GM11168 (cell line): Measurements from ENCODE around the gene MASP2.
"Not testable (repeated sequence)": the region's sequence is repeated elsewhere in the genome, so short reads cannot be mapped to it uniquely, and the experiment has no call there.

Source experiments
- in situ Hi-C: fragments of 300-500 bp; cut with MboI; formaldehyde crosslinking; loops from one replicate; pipeline ENCODE4 v1.12.0; 2022; ENCODE audit warnings: low sequenced_read_pairs; ENCODE audit not compliant: unreplicated experiment

MASP2 gene

GRCh38 chr1:11046625-11047365 lies at the start of gene MASP2:
Gene MASP2 (minus strand): TSS chr1:11047239. CDS start chr1:11047207, 32 bp downstream.
- in situ Hi-C loops = no loop called here

DNA sequence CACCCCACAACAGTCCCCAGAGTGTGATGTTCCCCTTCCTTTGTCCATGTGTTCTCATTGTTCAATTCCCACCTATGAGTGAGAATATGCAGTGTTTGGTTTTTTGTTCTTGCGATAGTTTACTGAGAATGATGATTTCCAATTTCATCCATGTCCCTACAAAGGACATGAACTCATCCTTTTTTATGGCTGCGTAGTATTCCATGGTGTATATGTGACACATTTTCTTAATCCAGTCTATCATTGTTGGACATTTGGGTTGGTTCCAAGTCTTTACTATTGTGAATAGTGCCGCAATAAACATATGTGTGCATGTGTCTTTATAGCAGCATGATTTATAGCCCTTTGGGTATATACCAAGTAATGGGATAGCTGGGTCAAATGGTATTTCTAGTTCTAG lies 36.7 kb upstream of the MASP2 start:
- in situ Hi-C loops = not testable (repeated sequence)

GRCh38 chr1:11080931-11081330 lies 33.9 kb upstream of the MASP2 start:
- in situ Hi-C loops = no loop called here

DNA sequence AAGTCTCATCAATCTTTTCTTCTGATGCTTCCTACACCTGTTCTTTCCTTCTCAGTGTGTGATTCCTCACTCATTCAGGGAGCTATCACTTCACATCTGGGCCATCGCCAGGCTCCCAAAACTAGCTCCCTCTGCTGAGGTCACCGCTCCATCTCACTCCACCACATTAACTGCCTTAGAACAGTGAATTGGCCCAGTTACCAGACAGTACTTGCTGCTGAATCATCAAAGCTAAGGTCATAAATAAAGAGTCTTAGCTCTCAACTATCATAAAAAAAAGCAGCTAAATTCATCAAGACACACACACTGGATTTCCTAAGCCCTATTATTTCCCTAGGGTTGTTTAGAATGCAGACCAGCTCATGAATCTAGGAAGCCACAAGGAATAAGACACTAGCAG lies 31.6 kb upstream of the MASP2 start:
- in situ Hi-C loops = no loop called here

- in situ Hi-C loops = loop anchor here (25.0 kb wide), 1 partner anchor 564 kb away; no protein-coding TSS in a partner anchor
These were observed 26.4 kb upstream of the MASP2 start for GRCh38 chr1:11073398-11073797.

GRCh38 chr1:11072216-11072917 lies 25.3 kb upstream of the MASP2 start:
- in situ Hi-C loops = loop anchor here (25.0 kb wide), 1 partner anchor 565 kb away; no protein-coding TSS in a partner anchor

- in situ Hi-C loops = loop anchor here (25.0 kb wide), 1 partner anchor 566 kb away; no protein-coding TSS in a partner anchor
These were observed 24.6 kb upstream of the MASP2 start for GRCh38 chr1:11071463-11072215.

GRCh38 chr1:11070876-11071275 lies 23.8 kb upstream of the MASP2 start:
- in situ Hi-C loops = loop anchor here (25.0 kb wide), 1 partner anchor 566 kb away; no protein-coding TSS in a partner anchor

- in situ Hi-C loops = loop anchor here (25.0 kb wide), 1 partner anchor 568 kb away; no protein-coding TSS in a partner anchor
These were observed 21.8 kb upstream of the MASP2 start for GRCh38 chr1:11068600-11069473.

GRCh38 chr1:11067716-11068599 lies 20.9 kb upstream of the MASP2 start:
- in situ Hi-C loops = loop anchor here (25.0 kb wide), 1 partner anchor 569 kb away; no protein-coding TSS in a partner anchor

DNA sequence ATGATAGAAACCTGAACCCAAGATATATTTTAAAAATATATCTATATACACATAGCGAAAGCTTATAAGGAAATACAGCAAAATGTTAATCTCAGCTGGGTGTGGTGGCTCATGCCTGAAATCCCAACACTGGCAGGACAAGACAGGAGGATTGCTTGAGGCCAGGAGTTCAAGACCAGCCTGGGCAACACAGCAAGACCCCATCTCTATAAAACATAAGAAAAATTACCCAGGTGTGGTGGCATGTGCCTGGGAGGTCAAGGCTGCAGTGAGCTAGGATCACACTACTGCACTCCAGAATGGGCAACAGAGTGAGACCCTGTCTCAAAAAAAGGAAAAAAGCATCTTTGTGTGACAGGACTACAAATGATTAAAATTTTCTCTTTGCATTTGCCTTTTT lies 18.8 kb upstream of the MASP2 start:
- in situ Hi-C loops = loop anchor here (25.0 kb wide), 1 partner anchor 572 kb away; no protein-coding TSS in a partner anchor

GRCh38 chr1:11064942-11065341 lies 17.9 kb upstream of the MASP2 start:
- in situ Hi-C loops = loop anchor here (25.0 kb wide), 1 partner anchor 572 kb away; no protein-coding TSS in a partner anchor

DNA sequence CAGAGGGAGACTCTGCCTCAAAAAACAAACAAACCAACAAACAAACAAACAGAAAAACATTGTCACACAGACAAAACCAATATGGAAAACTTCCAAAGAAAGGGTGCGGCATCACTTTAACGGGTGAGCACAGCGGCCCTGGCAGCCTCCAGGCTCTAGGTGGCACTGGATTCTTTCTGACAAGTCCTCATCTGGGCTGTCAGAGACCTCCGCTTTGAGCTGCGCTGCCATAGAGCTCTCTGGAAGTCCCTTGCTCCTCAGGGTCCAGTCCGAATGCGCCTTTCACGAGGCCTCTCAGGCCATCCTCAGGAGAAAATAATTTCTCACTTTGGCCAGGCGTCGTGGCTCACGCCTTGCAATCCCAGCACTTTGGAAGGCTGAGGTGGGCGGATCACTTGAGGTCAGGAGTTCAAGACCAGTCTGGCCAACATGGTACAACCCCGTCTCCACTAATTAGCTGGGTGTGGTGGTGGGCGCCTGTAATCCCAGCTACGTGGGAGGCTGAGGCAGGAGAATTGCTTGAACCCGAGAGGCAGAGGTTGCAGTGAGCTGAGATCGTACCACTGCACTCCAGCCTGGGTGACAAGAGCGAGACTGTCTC lies 17.0 kb upstream of the MASP2 start:
- in situ Hi-C loops = loop anchor here (25.0 kb wide), 1 partner anchor 573 kb away; no protein-coding TSS in a partner anchor

DNA sequence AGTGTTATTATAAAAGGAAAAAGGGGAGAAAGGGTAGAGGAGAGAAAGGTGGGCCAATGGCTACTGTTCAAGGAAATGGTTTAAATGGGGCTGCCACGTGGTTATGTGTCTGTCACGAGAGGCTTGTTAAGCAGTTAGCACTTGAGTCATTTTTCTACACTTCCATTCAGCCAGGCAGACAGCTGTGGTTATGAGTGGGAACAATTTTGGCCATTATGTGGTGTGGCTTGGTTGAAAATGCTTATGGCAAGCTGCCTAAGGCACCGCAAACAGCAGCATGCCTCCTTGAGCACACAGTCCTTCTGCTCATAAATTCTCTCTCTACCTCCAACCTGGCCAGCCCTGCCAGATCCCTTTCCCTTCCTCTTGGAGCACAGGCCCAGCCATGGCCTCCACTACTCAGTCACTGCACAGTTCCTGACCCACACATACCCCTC lies 15.9 kb upstream of the MASP2 start:
- in situ Hi-C loops = loop anchor here (25.0 kb wide), 1 partner anchor 574 kb away; no protein-coding TSS in a partner anchor

DNA sequence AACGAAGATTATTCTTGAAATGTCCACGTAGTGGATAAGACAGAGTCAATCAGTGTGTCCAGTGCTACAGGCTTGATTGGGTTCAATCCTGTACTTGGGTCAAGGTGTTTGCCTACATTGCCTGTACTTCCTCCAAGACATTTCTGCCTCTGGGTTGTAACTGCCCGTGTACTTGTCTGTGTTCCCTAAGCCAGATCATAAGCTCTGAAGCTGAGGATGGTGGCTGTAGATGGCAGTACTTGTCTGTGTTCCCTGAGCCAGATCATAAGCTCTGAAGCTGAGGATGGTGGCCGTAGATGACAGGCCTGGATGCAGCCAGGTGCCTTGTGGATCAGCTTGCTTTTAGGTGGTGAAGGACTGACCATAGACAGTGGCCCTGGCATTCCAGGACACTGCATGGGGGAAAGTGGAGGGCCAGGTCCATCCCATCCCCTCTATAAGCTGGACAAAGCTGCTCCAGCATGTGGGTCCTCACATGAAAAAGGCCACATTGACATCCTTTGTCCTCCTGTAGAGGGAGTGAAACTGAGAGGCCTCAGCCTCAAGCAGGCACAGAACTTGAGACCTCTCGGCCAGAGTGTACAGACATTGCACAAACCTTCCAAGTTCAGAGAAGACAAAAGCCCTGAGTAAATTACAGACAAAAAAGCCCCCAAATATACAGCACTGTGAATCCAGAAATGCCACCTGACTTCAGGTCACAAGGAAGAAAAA lies 14.8 kb upstream of the MASP2 start:
- in situ Hi-C loops = loop anchor here (25.0 kb wide), 1 partner anchor 575 kb away; no protein-coding TSS in a partner anchor

GRCh38 chr1:11059968-11060830 lies 13.2 kb upstream of the MASP2 start, which contains the start of gene SRM:
Gene SRM (minus strand): TSS chr1:11060018. CDS start chr1:11059943, 75 bp downstream.
- in situ Hi-C loops = loop anchor here (25.0 kb wide), 1 partner anchor 577 kb away; no protein-coding TSS in a partner anchor
